GM21529 (cell line): Measurements from ENCODE around the gene FGFR2.

Experiments used
- ATAC-seq: cut with Tn5 transposase; IDR thresholded peaks from one replicate; pipeline ENCODE4 v1.9.1; 2021; ENCODE audit not compliant: unreplicated experiment

Gene FGFR2

GRCh38 chr10:121598263-121599249 is at the start of gene FGFR2:
Gene FGFR2 (minus strand): TSS chr10:121598444. CDS start chr10:121593817, 4,627 bp downstream.
- ATAC-seq = peak; percentile 89

GRCh38 chr10:121647401-121647800 is 49.2 kb upstream of the FGFR2 start:
- no peak for ATAC-seq

- ATAC-seq = no peak
Observed at GRCh38 chr10:121645696-121646095, 47.5 kb upstream of the FGFR2 start.

- no peak for ATAC-seq
Observed at GRCh38 chr10:121644501-121644900, 46.3 kb upstream of the FGFR2 start.

- no peak for ATAC-seq
Observed at GRCh38 chr10:121640266-121640665, 42.0 kb upstream of the FGFR2 start.

GRCh38 chr10:121639416-121639815 is 41.2 kb upstream of the FGFR2 start:
- ATAC-seq = no peak

GRCh38 chr10:121637437-121637836 is 39.2 kb upstream of the FGFR2 start:
- ATAC-seq = no peak

- no peak for ATAC-seq
Observed at GRCh38 chr10:121633056-121633455, 34.8 kb upstream of the FGFR2 start.

- ATAC-seq = no peak
Observed at GRCh38 chr10:121631365-121632029, 33.3 kb upstream of the FGFR2 start.

- no peak for ATAC-seq
Observed at GRCh38 chr10:121628859-121629258, 30.6 kb upstream of the FGFR2 start.

GRCh38 chr10:121627876-121628581 is 29.8 kb upstream of the FGFR2 start:
- no peak for ATAC-seq

GRCh38 chr10:121624836-121625486 is 26.7 kb upstream of the FGFR2 start:
- no peak for ATAC-seq

- no peak for ATAC-seq
Observed at GRCh38 chr10:121618906-121619305, 20.7 kb upstream of the FGFR2 start.

- no peak for ATAC-seq
Observed at GRCh38 chr10:121617176-121617575, 18.9 kb upstream of the FGFR2 start.

GRCh38 chr10:121616291-121616690 is 18.0 kb upstream of the FGFR2 start:
- no peak for ATAC-seq

GRCh38 chr10:121615836-121616235 is 17.6 kb upstream of the FGFR2 start:
- no peak for ATAC-seq

- no peak for ATAC-seq
Observed at GRCh38 chr10:121615435-121615793, 17.2 kb upstream of the FGFR2 start.

- no peak for ATAC-seq
Observed at GRCh38 chr10:121614613-121615434, 16.6 kb upstream of the FGFR2 start.

GRCh38 chr10:121613456-121613855 is 15.2 kb upstream of the FGFR2 start:
- ATAC-seq = no peak
